Transverse colon (tissue), 4 donors: ENCODE measurements around the gene EFCAB11.

Experiments used
- CTCF ChIP-seq, 5 experiments: fragments of 200-600 bp in 3 of 5; fragments of 450-650 bp in 2 of 5; sonication (generic) in 3 of 5; IDR thresholded peaks; 1 replicate in 2 of 5; 2 replicates in 3 of 5; pipeline ENCODE4 v1.5.1; 2016 to 2017; ENCODE audit warnings: antibody characterized with exemption in 5 of 5, inconsistent platforms in 3 of 5, mild to moderate bottlenecking in 2 of 5, moderate library complexity in 1 of 5
- POLR2A ChIP-seq: fragments of 450-650 bp; IDR thresholded peaks from one replicate; pipeline ENCODE4 v1.6.1; 2016; ENCODE audit warnings: antibody characterized with exemption, mild to moderate bottlenecking, moderate library complexity
- POLR2AphosphoS5 ChIP-seq, 3 donors: sonication (generic); formaldehyde crosslinking; IDR thresholded peaks; one replicate each; pipeline ENCODE4 v1.6.1; 2016; ENCODE audit warnings: antibody characterized with exemption in 3 of 3

DNA sequence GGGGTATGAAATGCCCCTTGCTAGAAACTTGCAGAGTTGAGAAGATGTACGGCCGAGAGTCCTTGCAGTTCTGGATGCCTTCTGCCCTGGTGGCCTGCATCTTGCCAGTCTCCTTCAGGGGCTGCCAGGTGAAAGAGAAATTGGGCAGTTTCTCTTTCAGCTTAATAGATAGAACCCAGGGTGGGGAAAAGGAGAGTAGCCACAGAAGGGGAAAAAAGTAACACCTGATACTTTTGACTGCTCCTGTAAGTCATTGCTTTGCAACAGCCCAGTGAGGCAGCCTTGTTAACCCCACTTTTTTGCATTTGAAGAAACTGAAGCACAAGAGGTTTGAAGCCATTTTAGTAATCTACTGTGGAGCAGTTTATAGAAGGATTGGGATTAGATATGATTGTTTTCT is 28.8 kb upstream of the EFCAB11 start:
- TF ChIP-seq CTCF (IDR thresholded peaks at IDR 0.05) (no peak), POLR2AphosphoS5 (IDR thresholded peaks at IDR 0.05) (no peak), POLR2A (no peak)
